ENCODE data around the gene C2orf80.

GRCh38 chr2:208136716-208137094 is 53.1 kb downstream of the C2orf80 start:
- TF ChIP-seq EP300 (IDR thresholded peaks at IDR 0.05) (no peak), CTCF (IDR thresholded peaks at IDR 0.05) (no peak)
